Lower leg skin (tissue), 4 donors: Measurements from ENCODE around the gene BMP7. TPM values are rescaled to one million over a fixed set of nuclear protein-coding genes. Genes with fewer than 3 reads are reported as not detected.

Experiments used
- DNase-seq, 2 donors: peaks; one replicate each; pipeline ENCODE4 v3.0.0-alpha.2; 2019; ENCODE audit warnings: low spot score in 2 of 2
- H3K4me3 ChIP-seq: fragments of 200-600 bp; sonication (generic); 2 replicates; pipeline ENCODE4 v1.5.1; 2017; ENCODE audit warnings: mild to moderate bottlenecking, low read depth; ENCODE audit not compliant: poor library complexity, severe bottlenecking
- CTCF ChIP-seq, 3 donors: fragments of 450-650 bp; IDR thresholded peaks; one replicate each; pipeline ENCODE4 v1.5.1; 2016; ENCODE audit warnings: antibody characterized with exemption in 3 of 3, mild to moderate bottlenecking in 3 of 3, moderate library complexity in 2 of 3
- POLR2A ChIP-seq, 2 donors: fragments of 450-650 bp; IDR thresholded peaks; one replicate each; pipeline ENCODE4 v1.6.1; 2016 to 2017; ENCODE audit warnings: antibody characterized with exemption in 2 of 2, mild to moderate bottlenecking in 1 of 2, moderate library complexity in 1 of 2
- WGBS, 2 donors: methylation state at CpG; one replicate each; pipeline ENCODE4 v1.1.5; 2018; 5-methylcytosine and 5-hydroxymethylcytosine counted together
- intact Hi-C: fragments of 100-400 bp; cut with DNase I; formaldehyde crosslinking; loops from one replicate; pipeline ENCODE4 v1.15.0; 2023; ENCODE audit warnings: low total_unique reads
- total RNA-seq, 4 donors: library from RNA; depleted of rRNA; stranded (reverse); fragments of >200 nt; gene quantifications; one replicate each; pipeline ENCODE4 v1.1.0, GENCODE V29; 2016

The BMP7 gene
- total RNA-seq, 4 donors from 2014 or later, result 40.5 to 66.3 (median 46.8) TPM

- TF ChIP-seq POLR2A (IDR thresholded peaks at IDR 0.05), result no peak
- no peak for TF ChIP-seq CTCF (IDR thresholded peaks at IDR 0.05)
- intact Hi-C loops, result no loop called here
- WGBS, 2 donors, result 90 to 92% methylated on average over 6 of the region's 6 CpGs
- H3K4me3 ChIP-seq, result no peak overlapping the region
- peak in 1 of 2 donors; percentile 43 for DNase-seq
Measured at GRCh38 chr20:57312138-57312537, 45.7 kb upstream of the BMP7 start.

DNA sequence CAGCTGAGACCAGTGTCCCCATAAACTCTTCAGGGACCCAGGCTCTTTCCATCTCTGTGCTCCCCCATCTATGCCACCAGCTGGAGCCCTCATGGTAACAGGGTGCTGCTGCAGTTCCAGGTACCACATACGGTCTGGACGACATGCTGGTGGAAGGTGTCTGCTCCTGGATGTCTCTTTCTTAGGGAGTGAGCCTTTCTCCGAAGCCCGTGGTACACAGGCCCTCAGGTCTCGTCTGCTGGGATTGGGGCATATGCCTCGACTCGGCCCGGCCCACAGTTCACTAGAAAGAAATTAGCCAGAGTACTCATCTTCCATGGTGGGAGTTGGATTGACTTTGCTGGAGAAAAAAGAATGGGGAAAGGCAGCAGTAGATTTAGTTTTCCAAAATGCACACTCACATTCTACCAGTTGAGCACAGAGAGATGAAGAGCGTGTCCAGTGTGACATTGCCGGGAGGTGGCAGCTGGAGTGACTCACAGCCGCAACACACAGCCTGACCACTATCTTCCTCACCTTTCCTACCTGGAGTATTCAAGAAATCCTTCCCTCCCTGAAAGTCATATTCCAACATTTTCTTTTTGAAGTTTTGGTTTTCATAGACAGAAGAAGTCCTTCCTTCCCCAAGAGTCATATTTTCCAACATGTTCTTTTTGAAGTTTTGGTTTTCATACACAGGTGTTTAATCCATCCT, 44.5 kb upstream of the BMP7 start:
- 95 to 96% methylated on average over 11 of the region's 11 CpGs for WGBS, 2 donors
- intact Hi-C loops, result no loop called here
- no peak overlapping the region for H3K4me3 ChIP-seq
- TF ChIP-seq POLR2A (IDR thresholded peaks at IDR 0.05), result no peak
- no peak for TF ChIP-seq CTCF (IDR thresholded peaks at IDR 0.05)
- DNase-seq, result peak in 1 of 2 donors; percentile 40

- DNase-seq, result peak in 1 of 2 donors; percentile 76
- H3K4me3 ChIP-seq, result no peak overlapping the region
- intact Hi-C loops, result no loop called here
- 68 to 77% methylated on average over 6 to 9 of the region's 9 CpGs for WGBS, 2 donors
- TF ChIP-seq CTCF (IDR thresholded peaks at IDR 0.05) (no peak), POLR2A (IDR thresholded peaks at IDR 0.05) (no peak)
Measured at GRCh38 chr20:57309544-57310115, 43.2 kb upstream of the BMP7 start.

GRCh38 chr20:57308451-57309271, 42.2 kb upstream of the BMP7 start:
- no peak for TF ChIP-seq POLR2A (IDR thresholded peaks at IDR 0.05)
- no peak for TF ChIP-seq CTCF (IDR thresholded peaks at IDR 0.05)
- peak in 1 of 2 donors; percentile 78 for DNase-seq
- no peak overlapping the region for H3K4me3 ChIP-seq
- 49 to 58% methylated on average over 13 of the region's 13 CpGs for WGBS, 2 donors
- intact Hi-C loops, result no loop called here

DNA sequence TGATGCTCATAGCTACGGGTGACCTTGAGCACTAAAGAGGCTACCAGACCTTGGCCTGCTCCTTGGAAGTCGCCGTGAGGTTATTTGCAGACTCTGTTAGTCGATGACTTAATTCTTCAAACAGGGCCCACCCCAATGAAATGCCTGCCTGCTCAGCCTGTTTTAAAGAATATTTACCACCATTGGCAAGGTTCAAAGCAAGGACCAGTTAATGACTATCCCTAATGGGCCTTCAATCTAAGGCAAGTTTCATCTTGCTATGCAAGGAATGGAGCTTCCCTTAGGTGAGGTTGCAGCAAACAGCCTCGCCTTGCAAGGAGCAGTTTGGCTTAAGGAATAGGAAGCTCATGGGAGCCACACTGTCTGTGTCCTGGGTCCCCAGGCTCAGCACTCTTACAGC, 40.3 kb upstream of the BMP7 start:
- intact Hi-C loops, result no loop called here
- no peak for DNase-seq
- TF ChIP-seq POLR2A (IDR thresholded peaks at IDR 0.05) (no peak), CTCF (IDR thresholded peaks at IDR 0.05) (no peak)
- no peak overlapping the region for H3K4me3 ChIP-seq
- 40 to 62% methylated on average over 5 of the region's 5 CpGs for WGBS, 2 donors
